ENCODE results near the gene ARL8A. TPM values are rescaled to one million over a fixed set of nuclear protein-coding genes. Genes with fewer than 3 reads are reported as not detected.

ARL8A gene
- total RNA-seq, 4 donors from 2014 or later, result 34.9 to 57.5 (median 43.6) TPM

DNA sequence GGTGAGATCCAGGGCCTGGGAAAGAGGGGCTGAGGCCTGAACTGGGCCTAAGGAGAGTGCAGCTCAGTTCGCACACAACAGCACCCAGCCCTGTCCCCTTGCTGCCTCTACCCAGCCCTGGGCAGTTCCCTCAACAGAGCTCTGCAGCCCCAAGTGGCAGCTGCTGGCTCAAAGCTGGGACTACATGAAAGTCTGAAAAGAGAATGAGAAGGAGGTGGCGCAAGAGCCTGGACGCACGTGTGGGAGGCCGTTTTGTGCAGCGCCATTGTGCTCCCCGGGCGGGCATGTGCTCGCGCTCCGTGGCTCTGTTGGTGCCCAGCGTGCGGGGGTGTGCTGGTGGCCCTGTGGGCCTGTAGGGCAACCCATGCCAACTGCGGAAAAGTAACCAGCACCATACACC is 11.5 kb downstream of the ARL8A start:
- no peaks in the 10 kb centered on the region for H3K9me3 ChIP-seq
- 47 to 64% methylated on average over 4 of the region's 14 CpGs for WGBS, 2 donors (ENCODE audit: low coverage in 1 of 2)
- TF ChIP-seq, protein P1, sequence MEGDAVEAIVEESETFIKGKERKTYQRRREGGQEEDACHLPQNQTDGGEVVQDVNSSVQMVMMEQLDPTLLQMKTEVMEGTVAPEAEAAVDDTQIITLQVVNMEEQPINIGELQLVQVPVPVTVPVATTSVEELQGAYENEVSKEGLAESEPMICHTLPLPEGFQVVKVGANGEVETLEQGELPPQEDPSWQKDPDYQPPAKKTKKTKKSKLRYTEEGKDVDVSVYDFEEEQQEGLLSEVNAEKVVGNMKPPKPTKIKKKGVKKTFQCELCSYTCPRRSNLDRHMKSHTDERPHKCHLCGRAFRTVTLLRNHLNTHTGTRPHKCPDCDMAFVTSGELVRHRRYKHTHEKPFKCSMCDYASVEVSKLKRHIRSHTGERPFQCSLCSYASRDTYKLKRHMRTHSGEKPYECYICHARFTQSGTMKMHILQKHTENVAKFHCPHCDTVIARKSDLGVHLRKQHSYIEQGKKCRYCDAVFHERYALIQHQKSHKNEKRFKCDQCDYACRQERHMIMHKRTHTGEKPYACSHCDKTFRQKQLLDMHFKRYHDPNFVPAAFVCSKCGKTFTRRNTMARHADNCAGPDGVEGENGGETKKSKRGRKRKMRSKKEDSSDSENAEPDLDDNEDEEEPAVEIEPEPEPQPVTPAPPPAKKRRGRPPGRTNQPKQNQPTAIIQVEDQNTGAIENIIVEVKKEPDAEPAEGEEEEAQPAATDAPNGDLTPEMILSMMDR (IDR thresholded peaks at IDR 0.05), result peak in 1 of 4 experiments; percentile 15
- TF ChIP-seq POLR2A (IDR thresholded peaks at IDR 0.05), result no peak
- H3K4me1 ChIP-seq, result peaks cover 3 to 72% (median 25%) of the 10 kb centered on the region in 3 donors
- peak overlapping the region; percentile 84 to 93 (median 90) for H3K27ac ChIP-seq
- ATAC-seq, result peak; percentile 2
- H3K27me3 ChIP-seq, result no peaks in the 10 kb centered on the region
- peaks cover 0 to 57% of the 10 kb centered on the region in 2 donors for H3K36me3 ChIP-seq
- peak overlapping the region in 1 of 2 donors; percentile 41 for H3K4me3 ChIP-seq

GRCh38 chr1:202131956-202132821 is 12.3 kb downstream of the ARL8A start:
- H3K4me1 ChIP-seq, result peaks cover 3 to 68% (median 25%) of the 10 kb centered on the region in 3 donors
- no peaks in the 10 kb centered on the region for H3K27me3 ChIP-seq
- H3K4me3 ChIP-seq, result peak overlapping the region in 1 of 2 donors; percentile 41
- peak overlapping the region; percentile 84 to 93 (median 90) for H3K27ac ChIP-seq
- H3K36me3 ChIP-seq, result peaks cover 0 to 49% of the 10 kb centered on the region in 2 donors
- 19 to 34% methylated on average over 7 to 9 of the region's 12 CpGs for WGBS, 2 donors (ENCODE audit: low coverage in 1 of 2)
- no peaks in the 10 kb centered on the region for H3K9me3 ChIP-seq
- TF ChIP-seq, protein P1 (IDR thresholded peaks at IDR 0.05), result no peak
- no peak for TF ChIP-seq EP300 (IDR thresholded peaks at IDR 0.05)
- peak; percentile 63 for TF ChIP-seq POLR2AphosphoS5 (IDR thresholded peaks at IDR 0.05)
- no peak for TF ChIP-seq POLR2A (IDR thresholded peaks at IDR 0.05)
- ATAC-seq, result peak; percentile 85

DNA sequence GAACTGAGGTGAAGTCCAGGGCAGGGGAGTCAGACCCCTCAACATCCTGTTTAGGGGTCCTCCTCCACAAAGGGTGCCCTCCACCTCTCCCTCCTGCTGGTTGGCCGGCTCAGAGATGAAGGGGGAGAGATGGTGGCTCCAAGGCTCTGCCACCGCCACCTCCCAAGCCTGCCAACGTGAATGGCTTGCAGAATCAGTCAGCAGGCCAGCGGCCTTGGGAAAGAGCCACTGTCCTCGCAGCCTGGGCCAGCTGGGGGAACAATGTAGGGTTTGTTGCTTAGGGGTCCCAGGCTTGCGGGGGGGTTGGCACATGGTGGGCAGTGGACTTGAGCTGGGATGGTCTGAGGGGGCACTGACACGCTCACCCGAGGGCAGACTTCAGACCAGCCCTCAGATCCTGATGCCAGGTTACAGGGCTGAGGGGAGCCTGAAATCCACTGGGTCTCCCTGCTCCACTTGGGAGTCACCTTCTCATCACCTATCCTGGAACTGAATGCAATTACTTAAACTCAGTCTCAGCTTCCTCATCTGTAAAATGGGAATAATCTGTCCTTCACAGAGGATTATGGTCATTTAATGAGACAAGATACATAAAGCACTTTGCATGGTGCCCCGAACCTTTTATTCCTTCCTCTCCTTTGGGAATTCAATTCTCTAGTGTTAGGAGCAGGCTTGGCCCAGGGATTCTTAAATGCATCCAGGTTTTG is 13.6 kb downstream of the ARL8A start:
- Histone ChIP-seq H3K9me3 (no peaks in the 10 kb centered on the region), H3K27ac (peak overlapping the region in 3 of 4 donors; percentile 89 to 93 (median 92)), H3K4me3 (no peak overlapping the region), H3K4me1 (peaks cover 3 to 68% (median 25%) of the 10 kb centered on the region in 3 donors), H3K27me3 (no peaks in the 10 kb centered on the region), H3K36me3 (peaks cover 0 to 36% of the 10 kb centered on the region in 2 donors)
- 90 to 100% methylated on average over 1 to 2 of the region's 9 CpGs for WGBS, 2 donors (ENCODE audit: low coverage in 1 of 2)
- no peak for ATAC-seq
- no peak for TF ChIP-seq EP300 (IDR thresholded peaks at IDR 0.05)

DNA sequence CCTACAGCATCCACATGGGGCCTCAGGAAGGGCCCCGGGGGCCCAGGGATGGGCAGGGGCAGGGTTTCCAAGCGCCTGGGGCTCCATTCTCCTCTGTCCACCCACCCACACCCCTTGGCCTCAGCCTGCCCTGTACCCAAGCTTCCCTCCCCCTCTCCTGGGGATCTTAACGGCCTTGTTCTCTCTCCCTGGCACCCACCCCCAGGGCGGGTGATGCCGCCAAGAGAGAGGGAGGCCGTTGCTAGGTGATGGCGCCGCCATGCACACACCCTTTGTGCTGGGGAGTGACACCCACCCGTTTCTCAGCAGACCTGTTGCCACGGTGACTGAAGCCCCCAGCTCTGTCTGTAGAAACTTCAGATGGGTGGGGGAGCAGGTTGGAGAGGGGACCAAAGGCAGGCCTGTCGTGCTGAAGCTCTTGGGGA is 14.2 kb downstream of the ARL8A start:
- ATAC-seq, result no peak
- H3K4me1 ChIP-seq, result peaks cover 3 to 63% (median 25%) of the 10 kb centered on the region in 3 donors
- no CpG with 5 or more reads among the region's 11 CpGs for WGBS, 2 donors (ENCODE audit: low coverage in 1 of 2)

DNA sequence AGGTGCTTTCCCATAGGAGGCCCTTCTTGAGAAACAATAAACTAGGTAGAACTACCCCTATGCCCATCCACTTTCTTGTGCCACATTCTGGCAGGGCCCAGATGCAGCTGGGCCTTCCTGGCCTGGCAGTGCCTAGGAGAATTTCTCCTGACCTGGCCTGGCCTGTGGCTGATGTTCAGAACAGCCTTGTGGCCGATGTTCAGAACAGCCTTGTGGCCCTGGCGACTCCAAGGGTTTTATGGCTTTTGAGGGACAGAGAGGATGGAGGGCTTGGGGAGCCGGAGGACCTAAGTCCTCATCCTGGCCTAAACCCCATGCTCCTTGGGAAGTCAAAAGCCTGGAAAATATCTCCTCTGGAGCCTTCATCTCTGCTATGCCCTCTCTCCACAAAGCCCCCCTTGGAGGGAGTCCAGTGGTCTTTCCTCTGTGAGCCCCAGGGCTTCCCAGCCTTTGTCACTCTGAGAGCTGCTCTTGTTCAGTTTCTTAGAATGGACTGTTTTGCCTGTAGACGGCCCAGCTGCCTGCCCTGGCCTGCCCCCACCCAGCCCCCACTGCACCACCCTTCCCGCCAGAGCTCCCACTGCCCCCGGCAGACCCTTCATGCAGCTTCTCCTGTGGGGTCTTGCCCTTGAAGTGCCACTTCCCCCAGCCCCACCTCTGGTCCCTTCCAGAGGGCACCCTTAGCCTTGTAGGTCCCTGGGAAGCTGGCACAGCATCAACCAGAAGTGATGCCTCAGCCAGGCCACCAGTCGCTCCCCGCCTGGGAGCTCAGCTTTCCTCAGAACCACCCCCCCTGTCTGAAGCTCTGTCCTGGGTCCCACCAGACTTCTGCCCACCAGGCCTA is 14.9 kb downstream of the ARL8A start:
- peak overlapping the region in 3 of 4 donors; percentile 89 to 93 (median 92) for H3K27ac ChIP-seq
- H3K4me3 ChIP-seq, result no peak overlapping the region
- H3K36me3 ChIP-seq, result peaks cover 0 to 24% of the 10 kb centered on the region in 2 donors
- ATAC-seq, result no peak
- peaks cover 3 to 56% (median 25%) of the 10 kb centered on the region in 3 donors for H3K4me1 ChIP-seq
- 83% methylated on average over 1 of the region's 8 CpGs; no CpG with 5 or more reads in 1 of the 2 donors for whole genome bisulfite sequencing, 2 donors (ENCODE audit: low coverage in 1 of 2)
- no peaks in the 10 kb centered on the region for H3K27me3 ChIP-seq
- no peak for TF ChIP-seq EP300 (IDR thresholded peaks at IDR 0.05)
- TF ChIP-seq POLR2AphosphoS5 (IDR thresholded peaks at IDR 0.05), result no peak
- H3K9me3 ChIP-seq, result no peaks in the 10 kb centered on the region

More for the DNA sequence above, 14.2 kb downstream of the ARL8A start:
- no peak overlapping the region for H3K4me3 ChIP-seq
- no peak for TF ChIP-seq POLR2A (IDR thresholded peaks at IDR 0.05)
- TF ChIP-seq EP300 (IDR thresholded peaks at IDR 0.05), result no peak
- H3K27me3 ChIP-seq, result no peaks in the 10 kb centered on the region
- H3K27ac ChIP-seq, result peak overlapping the region in 3 of 4 donors; percentile 89 to 93 (median 92)
- H3K36me3 ChIP-seq, result peaks cover 0 to 30% of the 10 kb centered on the region in 2 donors
- no peaks in the 10 kb centered on the region for H3K9me3 ChIP-seq
